Upper lobe of left lung (tissue), 4 donors: ENCODE data around the gene PRSS12.

Source experiments
- POLR2A ChIP-seq, 4 donors: fragments of 450-650 bp; IDR thresholded peaks; one replicate each; pipeline ENCODE4 v1.5.1; 2016 to 2017; ENCODE audit warnings: antibody characterized with exemption in 4 of 4, mild to moderate bottlenecking in 2 of 4
- TF ChIP-seq, protein P1 (sequence below), 6 experiments: fragments of 450-650 bp in 4 of 6; fragments of 200-600 bp in 2 of 6; sonication (generic) in 2 of 6; IDR thresholded peaks; one replicate each; pipeline ENCODE4 v1.5.1; 2016 to 2019; ENCODE audit warnings: antibody characterized with exemption in 6 of 6

DNA sequence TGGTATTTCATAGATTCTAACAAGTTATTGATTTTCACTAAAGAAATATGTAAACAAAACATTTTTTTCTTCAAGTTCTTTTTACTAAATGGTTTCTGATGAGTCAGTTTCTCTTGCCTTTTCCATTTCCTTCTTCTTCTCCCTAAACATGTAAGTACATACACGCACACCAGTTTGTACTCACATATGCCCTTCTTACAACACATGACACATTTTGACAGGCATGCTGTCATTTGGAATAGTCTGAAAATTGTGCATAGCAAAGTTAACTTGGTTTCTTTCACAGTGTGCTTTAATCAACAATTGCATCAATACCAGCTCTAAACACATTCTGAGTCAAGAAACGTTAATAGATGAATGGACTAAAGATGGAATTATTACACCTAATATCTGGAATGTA is 35.1 kb downstream of the PRSS12 start:
- TF ChIP-seq, protein P1, sequence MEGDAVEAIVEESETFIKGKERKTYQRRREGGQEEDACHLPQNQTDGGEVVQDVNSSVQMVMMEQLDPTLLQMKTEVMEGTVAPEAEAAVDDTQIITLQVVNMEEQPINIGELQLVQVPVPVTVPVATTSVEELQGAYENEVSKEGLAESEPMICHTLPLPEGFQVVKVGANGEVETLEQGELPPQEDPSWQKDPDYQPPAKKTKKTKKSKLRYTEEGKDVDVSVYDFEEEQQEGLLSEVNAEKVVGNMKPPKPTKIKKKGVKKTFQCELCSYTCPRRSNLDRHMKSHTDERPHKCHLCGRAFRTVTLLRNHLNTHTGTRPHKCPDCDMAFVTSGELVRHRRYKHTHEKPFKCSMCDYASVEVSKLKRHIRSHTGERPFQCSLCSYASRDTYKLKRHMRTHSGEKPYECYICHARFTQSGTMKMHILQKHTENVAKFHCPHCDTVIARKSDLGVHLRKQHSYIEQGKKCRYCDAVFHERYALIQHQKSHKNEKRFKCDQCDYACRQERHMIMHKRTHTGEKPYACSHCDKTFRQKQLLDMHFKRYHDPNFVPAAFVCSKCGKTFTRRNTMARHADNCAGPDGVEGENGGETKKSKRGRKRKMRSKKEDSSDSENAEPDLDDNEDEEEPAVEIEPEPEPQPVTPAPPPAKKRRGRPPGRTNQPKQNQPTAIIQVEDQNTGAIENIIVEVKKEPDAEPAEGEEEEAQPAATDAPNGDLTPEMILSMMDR (IDR thresholded peaks at IDR 0.05) = no peak
- no peak for TF ChIP-seq POLR2A (IDR thresholded peaks at IDR 0.05)
